GM19025 (cell line): Measurements from ENCODE around the gene TEC.
A peak's percentile ranks its signal among the peaks of the same experiment; 100 is the strongest.

ENCODE experiments used
- ATAC-seq: cut with Tn5 transposase; IDR thresholded peaks from one replicate; pipeline ENCODE4 v1.9.1; 2021; ENCODE audit warnings: mild to moderate bottlenecking, low read depth, moderate library complexity; ENCODE audit not compliant: unreplicated experiment

Gene TEC

DNA sequence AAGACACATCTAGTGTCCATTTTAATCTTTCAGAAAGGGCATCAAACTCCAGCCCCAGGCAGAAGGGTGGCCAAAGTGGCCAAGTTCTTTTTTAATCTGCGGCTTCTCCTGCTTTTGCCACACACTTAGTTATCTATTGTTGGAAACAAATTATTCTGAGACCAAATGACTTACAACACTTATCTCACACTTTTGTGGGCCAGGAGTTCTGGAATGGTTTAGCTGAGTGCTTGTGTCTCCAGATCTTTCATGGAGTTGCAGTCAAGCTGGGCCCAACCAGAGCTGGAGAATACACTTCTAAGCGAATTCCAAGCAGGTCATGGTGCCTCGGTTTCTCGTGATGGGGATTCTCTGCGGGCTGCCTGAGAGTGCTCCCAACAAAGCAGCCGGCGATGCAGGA lies 139.5 kb downstream of the TEC start:
- ATAC-seq: no peak

DNA sequence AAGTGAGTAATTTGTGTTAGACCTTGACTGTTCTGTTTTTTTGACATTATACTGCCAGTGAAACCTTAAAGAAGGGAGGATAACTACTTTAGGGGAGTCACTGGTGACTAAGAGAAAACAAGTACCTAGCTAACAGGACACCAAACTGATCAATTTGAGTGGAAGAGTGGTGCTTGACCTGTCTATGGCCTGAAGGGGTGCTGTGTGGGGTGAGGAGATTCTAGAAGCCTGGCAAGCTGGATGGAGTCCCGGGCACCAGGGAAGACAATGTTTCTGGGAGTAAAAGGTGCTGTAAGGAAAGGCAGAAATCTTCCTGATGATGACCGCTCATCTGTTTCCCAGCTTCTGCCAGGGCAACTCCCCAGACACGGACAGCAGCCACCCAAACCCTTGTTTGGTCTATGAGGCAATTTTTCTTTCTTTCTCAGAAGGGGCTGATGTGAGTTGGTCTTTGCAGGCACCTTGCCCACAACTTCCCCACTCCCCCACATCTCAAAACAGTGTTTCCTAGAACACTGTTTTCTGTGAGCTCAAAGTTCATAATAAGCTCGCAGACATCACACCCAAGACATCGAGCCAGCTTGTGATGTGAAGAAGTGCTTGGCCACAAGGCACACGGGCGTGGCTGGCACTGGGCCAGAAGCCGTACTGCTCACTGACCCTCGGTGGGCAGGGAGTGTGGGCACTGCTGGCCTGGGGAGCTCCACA lies 140.2 kb downstream of the TEC start:
- no peak for ATAC-seq

DNA sequence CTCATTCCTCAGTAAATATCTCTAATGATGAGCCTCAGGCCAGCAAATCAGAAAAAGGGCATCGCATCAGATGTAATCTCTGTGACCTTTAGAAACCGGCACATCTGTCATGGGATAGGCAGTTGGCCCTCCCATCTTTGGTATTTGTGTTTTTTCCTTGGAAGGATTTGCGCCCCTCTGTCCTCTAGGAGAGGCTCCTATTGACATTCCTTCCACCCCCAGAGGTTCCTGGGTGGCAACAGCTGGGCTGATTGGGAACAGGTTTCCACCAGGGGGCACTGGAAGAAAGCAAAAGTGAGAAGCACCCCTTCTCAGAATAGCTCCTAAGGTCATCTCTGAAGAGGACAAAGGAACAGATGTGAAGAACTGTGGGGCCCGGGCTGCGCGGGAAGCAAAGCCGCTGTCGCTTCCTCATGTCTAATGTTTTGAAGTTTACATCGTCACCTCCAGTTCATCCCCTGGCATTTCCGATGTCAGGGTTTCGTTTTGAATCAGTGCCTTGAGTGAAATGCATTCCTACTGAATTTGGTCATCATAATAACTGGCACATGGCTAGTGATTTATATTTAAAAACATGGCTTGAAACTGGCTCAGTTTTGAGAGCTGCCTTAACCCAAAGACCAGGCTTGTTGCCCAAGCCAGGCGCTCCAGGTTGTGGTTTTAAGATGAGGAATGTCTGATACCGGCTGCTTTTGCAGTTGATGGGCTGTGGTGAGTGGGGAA lies 141.8 kb downstream of the TEC start:
- ATAC-seq: peak; percentile 88

DNA sequence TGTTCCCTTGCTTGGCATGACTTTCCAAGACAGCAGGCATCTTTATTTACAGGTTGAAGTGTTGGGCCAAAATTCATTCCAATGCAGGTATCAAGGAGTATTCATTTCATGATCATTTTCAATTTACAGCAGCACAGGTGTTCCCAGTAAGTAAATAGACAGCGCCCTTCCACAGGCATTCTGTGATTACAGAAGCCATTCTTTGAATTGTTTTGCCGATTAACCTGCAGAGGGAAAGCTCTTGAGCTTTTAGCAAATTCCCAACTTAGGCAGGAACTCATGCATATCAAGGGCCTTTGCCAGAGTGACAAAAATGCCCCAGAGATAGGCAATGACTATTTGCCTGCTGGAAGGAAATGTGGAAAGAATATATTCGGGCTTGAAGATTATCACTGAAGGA lies 142.4 kb downstream of the TEC start:
- no peak for ATAC-seq

DNA sequence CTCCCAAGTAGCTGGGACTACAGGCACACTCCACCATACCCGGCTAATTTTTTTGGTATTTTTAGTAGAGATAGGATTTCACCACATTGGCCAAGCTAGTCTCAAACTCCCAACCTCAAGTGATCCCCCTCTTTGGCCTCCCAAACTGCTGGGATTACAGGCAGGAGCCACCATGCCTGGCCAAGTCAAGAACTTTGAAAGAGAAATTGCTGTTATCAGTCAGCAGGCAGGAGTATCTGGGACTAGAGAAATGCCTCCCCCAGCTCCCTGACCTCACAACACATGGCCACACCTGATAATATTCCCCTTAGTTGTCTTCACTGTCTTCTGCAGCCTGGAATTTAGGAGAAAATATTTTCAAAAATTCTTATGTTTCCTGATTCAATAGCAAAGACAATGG lies 143.0 kb downstream of the TEC start:
- no peak for ATAC-seq

- ATAC-seq: no peak
Measured at GRCh38 chr4:48124870-48125269, 144.8 kb downstream of the TEC start.

DNA sequence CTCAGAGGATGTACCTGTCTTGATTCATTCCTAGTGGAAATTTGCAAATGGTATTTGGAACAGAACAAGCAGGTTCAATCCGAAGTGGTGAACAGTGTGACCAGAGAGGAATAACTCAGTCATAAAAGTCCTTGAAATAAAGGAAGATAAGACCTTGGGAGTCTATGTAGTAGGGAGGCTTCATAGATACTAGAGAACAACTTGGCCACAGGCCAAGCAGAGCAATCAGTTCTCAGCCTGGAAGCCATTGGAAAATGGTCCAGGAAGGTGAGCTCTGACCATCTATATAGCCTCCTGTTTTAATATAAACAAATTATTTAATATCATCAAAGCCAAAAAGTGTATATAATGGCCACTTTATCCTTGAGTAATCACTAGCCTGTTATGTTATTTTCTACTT lies 146.9 kb downstream of the TEC start:
- no peak for ATAC-seq

DNA sequence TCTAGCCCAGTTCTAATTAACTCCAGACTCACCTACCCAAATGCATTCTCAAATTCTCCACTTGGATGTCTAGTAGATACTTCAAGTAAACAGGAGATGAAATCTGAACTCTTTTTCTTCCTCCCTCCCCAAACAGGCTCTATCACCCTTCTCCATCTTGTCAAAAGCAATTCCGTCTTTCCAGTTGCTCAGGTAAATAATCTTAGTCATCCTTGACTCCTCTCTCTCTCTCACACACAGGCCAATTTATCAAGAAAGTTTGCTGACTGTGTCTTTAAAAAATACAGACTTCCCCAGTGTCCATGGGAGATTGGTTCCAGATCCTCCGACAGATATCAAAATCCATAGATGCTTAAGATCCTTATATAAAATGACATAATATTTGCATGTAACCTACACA lies 148.5 kb downstream of the TEC start:
- ATAC-seq: no peak

GRCh38 chr4:48120132-48120531 lies 149.5 kb downstream of the TEC start:
- ATAC-seq: no peak

- no peak for ATAC-seq
Measured at GRCh38 chr4:48119646-48120045, 150.0 kb downstream of the TEC start.

DNA sequence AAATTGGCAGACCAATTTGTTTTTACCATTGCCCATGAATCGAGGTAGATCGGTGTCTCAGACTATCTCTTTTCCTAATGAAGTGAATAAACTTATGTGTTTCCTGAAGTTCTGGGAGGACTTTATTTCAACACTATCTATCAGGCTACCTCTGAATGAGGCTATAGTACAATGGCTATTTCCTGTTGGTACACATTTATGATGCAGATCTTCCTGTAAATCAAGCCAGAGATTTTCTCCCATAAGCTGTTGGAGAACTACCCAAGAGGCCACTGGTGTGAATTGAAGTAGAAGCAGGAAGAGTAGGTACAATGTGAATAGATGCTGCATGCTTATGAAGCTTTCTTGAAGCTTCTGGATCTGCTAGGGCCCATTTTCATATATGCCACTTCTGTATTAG lies 151.6 kb downstream of the TEC start:
- no peak for ATAC-seq

- no peak for ATAC-seq
Measured at GRCh38 chr4:48116582-48116981, 153.1 kb downstream of the TEC start.

DNA sequence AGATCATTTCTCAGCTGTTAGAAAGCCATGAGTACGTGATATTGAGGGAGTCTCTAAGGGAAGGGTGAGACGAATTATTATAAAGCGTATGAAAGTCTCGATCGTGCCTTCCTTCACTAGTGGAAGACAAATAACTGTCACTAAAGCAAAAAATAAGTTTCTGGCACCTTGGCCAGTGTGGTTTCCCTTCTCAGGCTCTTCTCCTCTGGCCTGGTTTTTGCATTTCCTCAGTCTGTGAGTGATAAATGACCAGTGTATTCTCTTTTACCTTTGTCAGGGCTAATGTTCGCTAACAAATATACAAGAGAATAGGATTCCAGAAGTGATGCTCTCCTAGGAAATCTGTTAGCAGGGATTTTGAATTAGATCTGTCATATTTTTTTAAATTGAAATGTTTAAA lies 155.2 kb downstream of the TEC start:
- no peak for ATAC-seq

GRCh38 chr4:48112017-48112667 lies 157.5 kb downstream of the TEC start:
- ATAC-seq: no peak

DNA sequence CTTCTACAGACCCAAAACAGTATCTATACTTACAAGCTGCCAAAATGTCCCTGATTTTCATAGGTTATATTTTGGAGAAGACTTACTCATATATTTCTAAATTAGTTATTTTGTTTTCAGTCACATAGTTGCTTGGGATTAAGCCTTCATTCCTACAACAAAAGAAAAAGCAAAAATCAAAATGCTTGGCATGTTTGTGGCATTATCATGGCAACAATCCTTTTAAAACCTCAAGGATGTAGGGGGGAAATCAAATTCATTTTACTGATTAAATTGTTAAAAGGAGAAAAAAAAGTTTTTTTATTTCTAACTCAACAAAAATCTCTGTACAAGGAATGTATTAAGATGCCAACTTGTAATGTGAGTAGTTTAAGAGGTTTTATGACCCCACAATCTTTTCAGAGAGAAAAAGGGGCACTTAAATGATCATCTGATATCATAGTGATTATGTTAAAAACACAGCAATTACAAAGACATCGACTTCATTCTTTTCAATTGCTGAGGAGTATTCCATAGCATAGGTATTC lies 159.1 kb downstream of the TEC start:
- ATAC-seq: no peak

- peak; percentile 86 for ATAC-seq
Measured at GRCh38 chr4:48109413-48110263, 160.0 kb downstream of the TEC start.

GRCh38 chr4:48108309-48109073 lies 161.1 kb downstream of the TEC start:
- ATAC-seq: no peak

DNA sequence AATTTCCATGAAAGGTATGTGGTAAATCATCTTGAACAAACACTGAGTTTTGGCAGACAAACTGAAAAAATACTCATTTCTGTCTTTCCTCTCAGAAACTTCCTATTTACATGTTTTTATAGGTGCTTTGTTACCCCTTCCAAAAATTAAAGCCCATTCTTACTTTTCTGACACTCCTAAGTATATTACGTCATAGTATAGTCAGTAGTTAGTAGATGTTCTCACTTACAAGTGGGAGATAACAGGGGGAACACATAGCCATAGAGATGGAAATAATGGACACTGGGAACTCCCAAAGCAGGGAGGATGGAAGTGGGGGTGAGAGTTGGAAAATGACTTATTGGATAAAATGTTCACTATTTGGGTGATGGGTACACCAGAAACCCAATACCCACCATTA lies 164.4 kb downstream of the TEC start:
- no peak for ATAC-seq

DNA sequence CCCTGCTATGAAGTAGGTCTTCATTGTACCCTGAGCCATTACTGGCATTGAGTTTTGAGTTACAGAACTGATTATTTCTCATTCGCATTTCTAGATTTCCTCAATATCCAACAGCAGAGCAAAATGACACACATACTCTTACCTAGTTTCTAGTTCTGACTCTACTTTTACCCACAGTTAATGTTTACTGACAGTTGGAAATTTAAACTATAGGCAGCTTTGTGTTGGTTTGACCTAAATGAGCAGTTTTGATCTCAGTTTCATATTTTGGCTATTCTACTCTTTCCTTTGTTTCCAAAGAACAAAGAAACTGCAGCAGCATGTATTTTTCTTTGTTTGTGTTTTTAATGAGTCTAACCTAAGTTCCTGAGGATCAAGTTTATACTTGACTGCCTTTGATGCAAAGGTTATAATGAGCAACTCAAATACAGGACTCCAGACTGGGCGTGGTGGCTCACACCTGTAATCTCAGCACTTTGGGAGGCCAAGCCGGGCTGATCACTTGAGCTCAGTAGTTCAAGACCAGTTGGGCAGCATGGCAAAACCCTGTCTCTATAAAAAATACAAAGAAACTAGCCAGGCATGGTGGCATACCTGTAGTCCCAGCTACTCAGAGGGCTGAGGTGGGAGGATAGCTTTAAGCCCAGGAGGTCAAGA lies 166.0 kb downstream of the TEC start:
- ATAC-seq: peak; percentile 58
